DMS 273 (cell line): ENCODE measurements around the gene TRIM22.
"Not testable (repeated sequence)": the region's sequence is repeated elsewhere in the genome, so short reads cannot be mapped to it uniquely, and the experiment has no call there.

ENCODE experiments used
- DNase-seq: peaks from one replicate; lab custom pipeline; 2025; ENCODE audit not compliant: unreplicated experiment; lab: John Stamatoyannopoulos, UW

TRIM22 gene, protein sequence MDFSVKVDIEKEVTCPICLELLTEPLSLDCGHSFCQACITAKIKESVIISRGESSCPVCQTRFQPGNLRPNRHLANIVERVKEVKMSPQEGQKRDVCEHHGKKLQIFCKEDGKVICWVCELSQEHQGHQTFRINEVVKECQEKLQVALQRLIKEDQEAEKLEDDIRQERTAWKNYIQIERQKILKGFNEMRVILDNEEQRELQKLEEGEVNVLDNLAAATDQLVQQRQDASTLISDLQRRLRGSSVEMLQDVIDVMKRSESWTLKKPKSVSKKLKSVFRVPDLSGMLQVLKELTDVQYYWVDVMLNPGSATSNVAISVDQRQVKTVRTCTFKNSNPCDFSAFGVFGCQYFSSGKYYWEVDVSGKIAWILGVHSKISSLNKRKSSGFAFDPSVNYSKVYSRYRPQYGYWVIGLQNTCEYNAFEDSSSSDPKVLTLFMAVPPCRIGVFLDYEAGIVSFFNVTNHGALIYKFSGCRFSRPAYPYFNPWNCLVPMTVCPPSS

DNA sequence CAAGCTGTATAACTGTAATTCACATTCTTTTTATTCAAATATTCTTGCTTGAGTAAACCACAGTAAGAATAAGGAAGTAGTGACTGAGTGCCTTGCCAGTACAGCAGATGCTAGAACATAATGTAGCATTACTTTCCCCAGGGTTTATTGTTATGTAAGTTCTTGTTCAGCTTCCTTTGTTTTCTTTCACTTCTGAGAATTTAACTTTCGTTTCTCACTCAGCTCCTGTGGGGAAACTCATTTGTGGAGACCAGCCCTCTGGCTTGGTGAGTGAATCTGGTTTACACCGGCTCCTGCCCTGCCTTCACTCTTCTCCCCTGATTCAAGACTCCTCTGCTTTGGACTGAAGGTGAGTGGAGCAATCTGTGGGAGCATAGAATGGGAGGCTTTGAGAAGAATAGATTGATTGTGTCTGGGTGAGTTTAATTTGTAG is at the start of gene TRIM22:
Gene TRIM22 (plus strand): TSS at position 240 of the 433 bp plus-strand sequence. CDS start 6,443 bp downstream, outside the sequence.
- DNase-seq: no peak

DNA sequence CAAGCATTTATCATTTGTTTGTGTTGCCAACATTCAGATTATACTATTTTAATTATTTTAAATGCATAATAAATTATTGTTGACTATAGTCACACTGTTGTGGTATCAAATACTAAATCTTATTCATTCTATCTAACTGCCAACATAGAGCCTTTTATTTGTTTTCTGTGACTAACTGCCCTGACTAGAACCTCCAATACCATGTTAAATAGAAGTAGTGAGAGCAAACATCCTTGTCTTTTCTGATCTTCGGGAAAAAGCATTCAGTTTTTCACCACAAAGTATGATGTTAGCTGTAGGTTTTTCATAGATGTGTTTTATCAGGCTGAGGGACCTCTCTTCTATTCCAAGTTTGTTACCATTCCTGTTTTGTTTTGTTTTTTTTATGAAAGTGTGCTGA is 49.6 kb upstream of the TRIM22 start:
- no peak for DNase-seq

DNA sequence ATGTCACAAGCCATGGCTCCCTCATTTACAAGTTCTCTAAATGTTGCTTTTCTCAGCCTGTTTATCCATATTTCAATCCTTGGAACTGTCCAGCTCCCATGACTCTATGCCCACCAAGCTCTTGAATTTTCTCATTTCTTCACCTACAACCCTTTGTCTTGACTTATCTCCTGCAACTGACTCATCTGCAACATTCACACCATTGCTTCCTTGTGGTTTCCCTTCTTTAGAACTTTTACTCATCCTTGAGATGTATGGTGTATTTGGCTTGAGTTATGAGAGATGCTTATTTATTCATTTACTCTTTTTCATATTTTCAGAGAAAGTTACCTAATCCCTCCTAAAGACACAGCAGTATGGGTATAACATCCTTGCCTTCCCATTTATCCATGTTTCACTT is 46.0 kb upstream of the TRIM22 start:
- DNase-seq: no peak

DNA sequence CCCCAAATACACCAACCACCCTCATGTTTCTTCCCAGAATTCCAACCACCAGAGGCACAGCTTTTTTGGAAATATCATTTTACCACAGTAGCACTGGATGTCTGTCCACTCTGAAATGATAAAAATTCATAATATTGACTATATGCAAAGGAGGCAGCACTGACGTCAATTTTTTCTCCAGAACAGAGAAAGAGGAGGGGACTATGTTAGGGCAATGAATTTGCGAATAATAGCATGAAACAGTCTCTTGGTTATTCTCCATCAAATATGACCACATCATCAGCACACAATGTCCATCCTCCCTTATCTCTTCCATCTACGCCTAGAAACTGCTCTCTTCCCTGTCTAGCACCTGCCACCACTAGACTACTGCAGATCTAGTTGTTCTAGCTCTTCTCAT is 43.5 kb upstream of the TRIM22 start:
- no peak for DNase-seq

DNA sequence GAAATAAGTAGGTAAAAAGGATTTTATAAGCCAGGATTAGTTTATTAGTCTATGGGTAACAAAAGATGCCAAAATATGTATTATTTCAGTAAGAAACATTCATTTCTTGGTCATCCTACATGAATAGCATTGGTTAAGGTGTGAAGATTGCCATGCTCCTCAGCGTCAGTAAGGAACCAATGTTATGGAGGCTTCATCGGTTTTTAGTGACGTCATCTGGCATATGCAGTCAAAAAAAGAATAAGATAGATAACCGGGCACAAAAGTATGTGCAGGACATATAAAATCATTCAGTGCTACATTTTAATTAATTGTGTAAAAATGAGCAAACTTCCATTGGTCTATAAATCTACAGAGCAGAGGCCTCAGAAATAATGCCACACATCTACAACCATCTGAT is 34.1 kb upstream of the TRIM22 start:
- DNase-seq: no peak

DNA sequence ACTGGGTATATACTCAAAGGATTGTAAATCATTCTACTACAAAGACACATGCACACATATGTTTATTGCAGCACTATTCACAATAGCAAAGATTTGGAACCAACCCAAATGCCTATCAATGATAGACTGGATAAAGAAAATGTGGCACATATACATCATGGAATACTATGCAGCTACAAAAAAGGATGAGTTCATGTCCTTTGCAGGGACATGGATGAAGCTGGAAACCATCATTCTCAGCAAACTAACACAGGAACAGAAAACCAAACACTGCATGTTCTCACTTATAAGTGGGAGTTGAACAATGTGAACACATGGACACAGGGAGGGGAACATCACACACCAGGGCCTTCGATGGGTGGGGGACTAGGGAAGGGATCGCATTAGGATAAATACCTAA is 32.6 kb upstream of the TRIM22 start:
- DNase-seq: not testable (repeated sequence)

DNA sequence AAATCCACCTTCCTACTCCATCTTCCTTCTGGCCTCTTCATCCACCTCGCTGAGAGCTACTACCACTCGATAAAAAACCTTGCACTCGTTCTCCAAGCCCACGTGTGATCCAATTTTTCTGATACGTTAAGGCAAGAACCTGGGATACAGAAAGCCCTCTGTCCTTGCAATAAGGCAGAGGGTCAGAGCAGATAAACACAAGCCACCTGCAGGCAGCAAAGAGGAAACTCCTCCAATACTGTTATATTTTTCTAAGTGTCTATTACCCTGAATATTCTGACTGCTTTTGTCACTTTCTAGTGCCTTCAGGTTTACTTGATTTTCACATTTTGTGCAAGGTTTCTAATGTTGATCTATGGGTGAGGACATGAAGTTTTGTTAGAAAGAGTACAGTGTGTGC is 31.3 kb upstream of the TRIM22 start:
- no peak for DNase-seq

DNA sequence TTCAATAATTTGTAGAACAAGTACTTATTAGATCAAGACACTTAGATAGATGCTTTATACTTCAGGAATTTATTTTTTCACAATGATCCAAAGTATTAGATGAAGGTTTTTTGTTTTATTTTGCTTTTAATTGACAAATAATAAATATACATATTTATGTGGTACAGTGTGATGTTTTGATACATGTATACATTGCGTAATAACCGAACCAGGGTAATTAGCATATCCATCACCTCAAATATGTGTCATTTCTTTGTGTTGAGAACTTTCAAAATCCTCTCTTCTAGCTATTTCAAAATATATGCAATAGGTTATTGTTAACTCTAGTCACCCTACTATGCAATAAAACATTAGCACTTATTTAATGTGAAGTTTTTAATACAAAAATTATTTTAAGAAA is 26.1 kb upstream of the TRIM22 start:
- DNase-seq: no peak

DNA sequence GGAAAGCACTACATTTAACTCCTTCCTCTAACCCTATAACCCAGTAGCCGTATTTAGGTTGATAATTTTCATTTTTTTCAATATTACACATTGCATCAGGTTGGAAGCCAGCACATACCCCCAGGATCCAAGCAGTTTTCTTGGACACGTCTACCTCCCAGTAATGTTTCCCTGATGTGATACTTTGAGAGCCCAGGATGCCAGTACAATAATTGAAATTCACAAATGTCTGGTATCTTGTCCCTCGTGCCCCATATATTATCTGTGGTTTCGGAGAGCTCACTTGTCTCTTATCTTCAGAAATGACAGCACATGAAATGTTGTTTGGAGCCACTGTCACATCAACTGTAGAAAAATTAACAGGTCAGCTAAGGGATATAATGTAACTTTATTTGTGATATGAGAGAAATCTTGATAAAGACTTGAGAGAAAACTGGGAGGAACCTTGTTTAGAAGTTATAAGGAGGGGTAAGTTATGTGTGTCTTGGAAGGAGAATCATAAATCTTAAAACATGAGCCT is 24.5 kb upstream of the TRIM22 start:
- DNase-seq: no peak

DNA sequence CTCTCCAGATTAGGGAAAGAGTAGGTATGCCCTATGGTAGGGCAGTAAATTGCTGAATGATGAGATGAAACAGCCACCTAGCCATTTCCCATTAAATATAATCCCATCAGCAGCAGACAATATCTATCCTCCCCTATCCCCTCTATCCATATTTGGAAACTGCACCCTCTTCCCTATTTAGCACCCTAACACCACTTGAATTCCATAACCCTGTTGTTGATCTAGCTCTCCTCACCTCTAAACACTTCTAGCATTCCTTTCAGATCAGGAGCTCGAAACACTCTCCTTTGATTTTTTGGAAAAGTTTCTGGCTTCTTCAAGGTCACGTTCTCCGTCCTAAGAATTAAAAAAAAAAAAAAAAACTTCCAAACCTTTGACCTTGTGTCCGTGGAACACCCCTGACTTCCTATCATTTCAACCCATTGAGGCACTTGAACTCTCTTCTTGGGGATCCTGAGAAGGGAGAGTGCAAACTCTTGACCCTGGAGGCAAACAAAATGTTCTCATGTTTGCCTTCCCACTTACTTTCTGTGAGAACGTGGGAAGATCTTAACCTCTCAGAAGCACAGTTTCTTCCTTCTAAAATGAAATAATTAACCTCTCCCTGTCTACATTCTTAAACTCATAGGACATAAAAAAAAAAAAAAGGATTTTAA is 23.7 kb upstream of the TRIM22 start:
- DNase-seq: no peak

DNA sequence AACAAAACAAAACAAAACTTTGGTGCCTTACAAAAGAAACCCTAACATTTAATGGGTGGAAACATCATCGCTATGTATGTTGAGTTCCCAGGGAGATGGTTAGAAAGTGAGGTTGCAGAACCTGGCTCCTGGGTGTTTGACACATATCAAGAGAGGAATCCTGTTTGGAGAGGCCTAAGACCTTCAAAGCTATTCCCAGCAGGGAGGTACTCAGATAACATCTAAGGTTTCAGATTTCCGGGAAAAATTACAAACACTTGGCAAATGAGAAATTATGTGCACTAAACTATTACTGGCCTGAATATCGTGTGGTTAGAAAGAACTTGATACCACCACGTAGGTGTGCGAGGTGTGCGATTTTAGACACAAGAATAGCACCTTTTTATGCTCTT is 23.2 kb upstream of the TRIM22 start:
- DNase-seq: no peak

DNA sequence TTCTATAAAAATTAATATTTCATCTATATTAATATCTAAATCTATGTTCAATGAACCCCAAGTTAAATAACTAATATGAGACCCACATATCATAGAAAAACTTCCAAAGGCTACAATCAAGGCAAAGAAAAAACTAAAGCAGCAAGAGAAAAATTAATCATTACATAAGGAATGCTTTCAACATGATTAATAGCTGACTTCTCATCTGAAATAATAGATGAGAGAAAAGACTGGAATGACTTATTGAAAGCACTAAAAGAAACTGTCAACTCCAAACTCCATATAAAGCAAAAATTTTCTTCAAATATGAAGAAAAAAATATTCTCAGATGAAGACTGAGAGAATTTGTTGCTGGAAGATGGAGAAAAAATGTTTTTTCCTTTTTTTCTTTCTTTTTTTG is 17.8 kb upstream of the TRIM22 start:
- DNase-seq: no peak

DNA sequence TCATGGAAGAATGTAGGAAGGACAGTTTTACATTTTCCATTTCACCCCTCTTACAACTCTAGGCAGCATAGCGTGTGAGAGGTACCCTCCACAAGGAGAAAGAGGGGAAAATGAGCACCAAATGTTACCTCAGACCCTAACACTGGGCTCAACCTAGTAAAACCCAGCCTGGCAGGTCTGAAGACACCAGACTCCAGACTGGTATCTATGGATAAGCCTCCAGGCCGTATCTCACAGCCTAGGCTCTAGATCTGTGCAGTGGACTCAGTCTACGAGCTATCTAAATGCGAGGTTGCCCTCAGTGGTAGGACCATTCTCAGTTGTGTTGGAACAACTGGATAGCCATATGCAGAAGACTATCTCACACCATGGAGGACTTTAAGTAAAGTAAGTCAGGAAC is 15.2 kb upstream of the TRIM22 start:
- no peak for DNase-seq

DNA sequence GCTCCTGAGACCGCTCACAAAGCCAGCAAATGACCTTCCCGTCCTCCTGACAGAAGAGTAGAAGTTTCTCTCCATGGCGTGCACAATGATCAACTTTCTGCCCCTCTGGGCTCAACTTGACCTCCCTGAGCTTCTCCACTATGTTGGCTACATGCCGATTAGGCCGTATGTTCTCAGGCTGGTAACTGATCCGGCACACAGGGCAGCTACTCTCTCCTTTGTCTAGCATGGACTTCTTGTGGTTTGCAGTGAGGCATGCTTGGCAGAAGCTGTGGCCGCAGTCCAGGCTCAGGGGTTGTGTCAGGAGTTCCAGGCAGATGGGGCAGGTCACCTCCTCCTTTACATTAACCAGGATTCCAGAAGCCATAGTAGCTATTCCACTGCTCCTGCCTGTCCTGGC is 9.8 kb upstream of the TRIM22 start:
- DNase-seq: no peak

DNA sequence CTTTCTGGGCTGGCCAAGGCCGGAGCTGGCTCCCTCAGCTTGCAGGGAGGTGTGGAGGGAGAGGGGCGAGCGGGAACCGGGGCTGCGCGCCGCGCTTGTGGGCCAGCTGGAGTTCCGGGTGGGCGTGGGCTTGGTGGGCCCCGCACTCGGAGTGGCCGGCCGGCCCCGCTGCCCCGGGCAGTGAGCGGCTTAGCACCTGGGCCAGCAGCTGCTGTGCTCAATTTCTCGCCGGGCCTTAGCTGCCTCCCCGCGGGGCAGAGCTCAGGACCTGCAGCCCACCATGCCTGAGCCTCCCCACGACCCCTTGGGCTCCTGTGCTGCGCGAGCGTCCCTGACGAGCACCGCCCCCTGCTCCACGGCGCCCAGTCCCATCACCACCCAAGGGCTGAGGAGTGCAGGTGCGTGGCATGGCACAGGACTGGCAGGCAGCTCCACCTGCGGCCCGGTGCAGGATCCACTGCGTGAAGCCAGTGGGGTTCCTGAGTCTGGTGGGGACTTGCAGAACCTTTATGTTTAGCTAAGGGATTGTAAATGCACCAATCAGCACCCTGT is 6.6 kb upstream of the TRIM22 start:
- DNase-seq: not testable (repeated sequence)

DNA sequence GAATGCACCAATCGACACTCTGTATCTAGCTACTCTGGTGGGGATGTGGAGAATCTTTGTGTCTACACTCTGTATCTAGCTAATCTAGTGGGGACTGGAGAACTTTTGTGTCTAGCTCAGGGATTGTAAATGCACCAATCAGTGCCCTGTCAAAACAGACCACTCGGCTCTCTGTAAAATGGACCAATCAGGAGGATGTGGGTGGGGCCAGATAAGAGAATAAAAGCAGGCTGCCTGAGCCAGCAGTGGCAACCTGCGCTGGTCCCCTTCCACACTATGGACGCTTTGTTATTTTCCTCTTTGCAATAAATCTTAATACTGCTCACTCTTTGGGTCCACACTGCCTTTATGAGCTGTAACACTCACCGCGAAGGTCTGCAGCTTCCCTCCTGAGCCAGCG is 6.0 kb upstream of the TRIM22 start:
- not testable (repeated sequence) for DNase-seq

DNA sequence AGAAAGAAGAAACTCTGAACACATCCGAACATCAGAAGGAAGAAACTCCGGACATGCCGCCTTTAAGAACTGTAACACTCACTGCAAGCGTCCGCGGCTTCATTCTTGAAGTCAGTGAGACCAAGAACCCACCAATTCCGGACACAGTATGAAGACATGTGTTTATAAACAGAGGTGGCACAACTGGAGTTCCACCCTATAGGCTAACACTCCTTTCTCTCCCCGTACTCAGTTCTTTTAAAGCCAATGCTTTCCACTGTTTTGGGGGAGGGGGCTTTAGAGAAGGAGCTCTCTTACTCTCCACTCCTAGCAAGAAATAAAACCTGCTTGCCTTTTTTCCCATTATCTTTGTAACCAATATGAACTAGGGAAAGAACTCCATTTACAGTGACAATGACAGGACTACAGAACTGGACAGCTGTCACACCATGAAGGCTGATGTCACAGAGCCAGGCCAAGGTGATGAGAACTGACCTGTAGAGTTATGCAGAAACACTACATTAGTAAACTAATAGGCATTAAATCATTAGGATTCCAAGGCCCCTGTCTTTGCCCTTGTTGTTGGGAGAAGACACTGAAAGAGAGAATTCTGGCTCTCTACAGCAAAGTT is 5.4 kb upstream of the TRIM22 start:
- DNase-seq: no peak

DNA sequence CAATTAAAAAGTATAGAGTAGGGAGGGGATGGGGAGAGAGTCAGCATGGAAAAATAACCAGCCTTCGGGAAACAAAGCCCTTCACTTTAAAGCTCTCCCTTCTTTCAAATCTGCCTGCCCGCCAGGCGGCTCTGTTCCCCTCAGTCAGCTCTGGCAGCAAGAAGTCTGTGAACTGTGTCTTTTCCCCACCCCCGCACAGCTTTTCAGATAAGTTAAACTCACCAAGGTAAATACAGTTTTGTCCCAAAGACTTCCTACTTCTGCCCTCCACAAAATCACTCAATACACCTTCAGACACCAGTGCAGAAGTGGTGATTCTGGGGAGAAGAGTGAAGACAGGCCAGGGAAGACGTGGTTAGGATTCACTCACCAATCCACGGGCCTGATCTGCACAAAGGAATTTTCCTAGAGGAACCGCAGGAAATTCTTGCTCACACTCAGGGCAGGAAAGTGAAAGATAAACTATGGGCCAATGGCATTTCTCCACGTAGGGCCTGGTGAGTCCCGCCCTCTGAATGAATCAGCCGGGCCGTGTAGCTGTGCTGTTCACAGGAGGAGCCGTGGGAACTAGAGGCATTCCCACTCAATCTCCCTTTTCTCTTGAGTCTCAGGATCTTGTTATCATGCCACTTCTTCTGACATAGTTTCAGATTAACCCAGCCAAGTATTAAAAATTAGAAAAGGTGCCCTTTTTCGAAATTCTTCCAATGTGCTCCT is 4.8 kb upstream of the TRIM22 start, which contains the start of gene TRIM5:
Gene TRIM5 (minus strand): TSS at position 429 of the 717 bp plus-strand sequence. CDS start 4,897 bp downstream, outside the sequence.
- peak; percentile 61 for DNase-seq

DNA sequence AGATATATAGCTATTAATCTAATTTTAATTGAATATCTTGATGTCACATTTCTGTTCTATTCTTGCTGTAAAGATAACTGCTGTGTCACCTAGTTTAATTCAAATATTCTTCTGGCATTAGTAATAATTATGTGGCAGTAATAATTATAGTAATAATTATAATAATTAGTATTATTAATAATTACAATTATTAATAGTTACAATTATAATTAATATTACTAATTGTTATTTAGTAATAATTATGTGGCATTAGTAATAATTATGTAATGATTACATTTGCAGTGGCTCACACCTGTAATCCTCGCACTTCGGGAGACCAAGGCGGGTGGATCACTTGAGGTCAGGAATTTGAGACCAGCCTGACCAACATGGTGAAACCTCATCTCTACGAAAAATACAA is 3.2 kb upstream of the TRIM22 start:
- no peak for DNase-seq

DNA sequence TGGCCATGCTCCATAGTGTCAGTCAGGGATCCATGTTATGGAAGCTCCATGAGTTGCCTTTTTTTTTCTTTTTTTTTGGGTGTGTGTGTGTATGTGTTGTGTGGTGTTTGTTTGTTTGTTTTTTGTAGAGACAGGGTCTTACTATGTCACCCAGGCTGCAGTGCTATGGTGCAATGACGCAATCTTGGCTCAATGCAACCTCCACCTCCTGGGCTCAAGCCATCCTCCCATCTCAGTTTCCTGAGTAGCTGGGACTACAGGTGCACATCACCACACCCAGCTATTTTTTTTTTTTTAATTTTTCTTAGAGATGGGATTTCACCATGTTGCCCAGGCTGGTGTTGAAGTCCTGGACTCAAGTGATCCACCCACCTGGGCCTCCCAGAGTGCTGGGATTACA is 1.1 kb upstream of the TRIM22 start:
- no peak for DNase-seq

DNA sequence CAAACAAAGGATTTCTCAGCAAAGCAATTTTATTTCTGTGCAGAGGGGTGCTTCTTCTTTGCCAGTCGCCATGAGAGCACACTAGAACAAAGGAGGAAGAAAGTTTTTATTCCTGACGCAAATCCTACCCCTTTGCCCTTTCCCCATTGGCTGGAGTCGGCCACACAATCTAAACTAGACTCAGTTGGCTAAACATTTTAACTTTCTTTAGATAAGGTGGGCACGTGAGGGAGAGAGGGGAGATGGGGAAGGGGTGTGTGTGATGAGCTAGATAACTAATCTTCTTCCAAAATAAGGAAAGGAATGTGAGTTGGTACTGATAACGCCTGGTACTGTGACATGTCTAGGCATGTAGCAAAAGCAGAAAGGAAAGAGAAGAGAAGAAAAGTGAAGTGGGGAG is 626 bp downstream of the TRIM22 start:
- DNase-seq: no peak
